ENCODE data around the gene PPIH. TPM values are rescaled to one million over a fixed set of nuclear protein-coding genes. Genes with fewer than 3 reads are reported as not detected.

The PPIH gene
- total and polyA plus RNA-seq, 2 of the 13 experiments (the other 11 are each of a cell fraction or from before 2014, with no cell fraction given): 29.9 to 72.6 TPM

DNA sequence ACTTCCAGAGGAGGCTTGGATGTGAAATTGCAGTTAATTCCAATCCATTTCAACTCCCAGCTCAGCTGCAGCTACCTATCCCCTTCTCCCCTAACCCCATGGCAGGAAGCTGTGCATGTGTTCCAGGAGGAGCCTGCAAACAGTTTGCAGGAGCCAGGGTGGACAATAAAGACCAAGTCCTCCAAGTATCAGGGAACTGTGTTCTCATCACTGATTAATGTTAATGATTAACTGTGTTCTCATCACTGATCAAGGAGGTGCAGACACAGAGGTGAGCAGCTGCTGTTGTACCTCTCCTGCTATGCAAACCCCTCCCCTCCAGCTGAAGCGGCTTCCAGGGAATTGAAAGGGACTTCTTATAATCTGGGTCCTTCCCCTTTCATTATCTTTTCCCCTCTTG, 62.6 kb downstream of the PPIH start (continued):
- TF ChIP-seq FOXA3 (CRISPR knock-in tag; IDR thresholded peaks at IDR 0.05): 0 out of 2 replicates have a peak, but pooled peaks have one; percentile 12
- TF ChIP-seq TCF12 (IDR thresholded peaks at IDR 0.05): no peak
- TF ChIP-seq TCF12 (CRISPR knock-in tag; IDR thresholded peaks at IDR 0.05): no peak
- no peak for TF ChIP-seq ZBTB40 (IDR thresholded peaks at IDR 0.05)
- TF ChIP-seq ZBTB40 (CRISPR knock-in tag; IDR thresholded peaks at IDR 0.05): no peak
- TF ChIP-seq HNRNPH1 (optimal IDR thresholded peaks at IDR 0.05; ENCODE audit: low read depth, low read length): no peak
- TF ChIP-seq ZBTB33 (CRISPR knock-in tag; IDR thresholded peaks at IDR 0.05): no peak
- no peak for TF ChIP-seq SNRNP70 (IDR thresholded peaks at IDR 0.05; ENCODE audit: low read depth, low read length)
- TF ChIP-seq, protein P1, sequence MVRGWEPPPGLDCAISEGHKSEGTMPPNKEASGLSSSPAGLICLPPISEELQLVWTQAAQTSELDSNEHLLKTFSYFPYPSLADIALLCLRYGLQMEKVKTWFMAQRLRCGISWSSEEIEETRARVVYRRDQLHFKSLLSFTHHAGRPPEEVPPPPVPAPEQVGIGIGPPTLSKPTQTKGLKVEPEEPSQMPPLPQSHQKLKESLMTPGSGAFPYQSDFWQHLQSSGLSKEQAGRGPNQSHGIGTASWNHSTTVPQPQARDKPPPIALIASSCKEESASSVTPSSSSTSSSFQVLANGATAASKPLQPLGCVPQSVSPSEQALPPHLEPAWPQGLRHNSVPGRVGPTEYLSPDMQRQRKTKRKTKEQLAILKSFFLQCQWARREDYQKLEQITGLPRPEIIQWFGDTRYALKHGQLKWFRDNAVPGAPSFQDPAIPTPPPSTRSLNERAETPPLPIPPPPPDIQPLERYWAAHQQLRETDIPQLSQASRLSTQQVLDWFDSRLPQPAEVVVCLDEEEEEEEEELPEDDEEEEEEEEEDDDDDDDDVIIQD (CRISPR knock-in tag; IDR thresholded peaks at IDR 0.05; ENCODE audit: low read depth): no peak
- TF ChIP-seq ZNF317 (CRISPR knock-in tag; IDR thresholded peaks at IDR 0.05): no peak
- TF ChIP-seq, protein P2, sequence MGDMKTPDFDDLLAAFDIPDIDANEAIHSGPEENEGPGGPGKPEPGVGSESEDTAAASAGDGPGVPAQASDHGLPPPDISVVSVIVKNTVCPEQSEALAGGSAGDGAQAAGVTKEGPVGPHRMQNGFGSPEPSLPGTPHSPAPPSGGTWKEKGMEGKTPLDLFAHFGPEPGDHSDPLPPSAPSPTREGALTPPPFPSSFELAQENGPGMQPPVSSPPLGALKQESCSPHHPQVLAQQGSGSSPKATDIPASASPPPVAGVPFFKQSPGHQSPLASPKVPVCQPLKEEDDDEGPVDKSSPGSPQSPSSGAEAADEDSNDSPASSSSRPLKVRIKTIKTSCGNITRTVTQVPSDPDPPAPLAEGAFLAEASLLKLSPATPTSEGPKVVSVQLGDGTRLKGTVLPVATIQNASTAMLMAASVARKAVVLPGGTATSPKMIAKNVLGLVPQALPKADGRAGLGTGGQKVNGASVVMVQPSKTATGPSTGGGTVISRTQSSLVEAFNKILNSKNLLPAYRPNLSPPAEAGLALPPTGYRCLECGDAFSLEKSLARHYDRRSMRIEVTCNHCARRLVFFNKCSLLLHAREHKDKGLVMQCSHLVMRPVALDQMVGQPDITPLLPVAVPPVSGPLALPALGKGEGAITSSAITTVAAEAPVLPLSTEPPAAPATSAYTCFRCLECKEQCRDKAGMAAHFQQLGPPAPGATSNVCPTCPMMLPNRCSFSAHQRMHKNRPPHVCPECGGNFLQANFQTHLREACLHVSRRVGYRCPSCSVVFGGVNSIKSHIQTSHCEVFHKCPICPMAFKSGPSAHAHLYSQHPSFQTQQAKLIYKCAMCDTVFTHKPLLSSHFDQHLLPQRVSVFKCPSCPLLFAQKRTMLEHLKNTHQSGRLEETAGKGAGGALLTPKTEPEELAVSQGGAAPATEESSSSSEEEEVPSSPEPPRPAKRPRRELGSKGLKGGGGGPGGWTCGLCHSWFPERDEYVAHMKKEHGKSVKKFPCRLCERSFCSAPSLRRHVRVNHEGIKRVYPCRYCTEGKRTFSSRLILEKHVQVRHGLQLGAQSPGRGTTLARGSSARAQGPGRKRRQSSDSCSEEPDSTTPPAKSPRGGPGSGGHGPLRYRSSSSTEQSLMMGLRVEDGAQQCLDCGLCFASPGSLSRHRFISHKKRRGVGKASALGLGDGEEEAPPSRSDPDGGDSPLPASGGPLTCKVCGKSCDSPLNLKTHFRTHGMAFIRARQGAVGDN (CRISPR knock-in tag; IDR thresholded peaks at IDR 0.05): no peak
- no peak for TF ChIP-seq KDM5B (CRISPR knock-in tag; IDR thresholded peaks at IDR 0.05; ENCODE audit: borderline replicate concordance)
